Fibroblast of mammary gland (primary cell): ENCODE data around the gene SPTAN1.

Source experiments
- DNase-seq: peaks from one replicate; pipeline ENCODE4 v3.0.0-alpha.2; 2010; ENCODE audit warnings: low read depth
- H3K4me3 ChIP-seq: 2 replicates; pipeline ENCODE4 v1.5.1; 2011; ENCODE audit warnings: low read depth, mild to moderate bottlenecking, low read length, moderate library complexity; ENCODE audit not compliant: control insufficient read depth
- CTCF ChIP-seq: conservative IDR thresholded peaks from 2 replicates; pipeline ENCODE4 v1.5.1; 2011; ENCODE audit warnings: low read depth, low read length, inconsistent platforms; ENCODE audit not compliant: control insufficient read depth, insufficient read depth

SPTAN1 gene

GRCh38 chr9:128595471-128595870 is 43.1 kb downstream of the SPTAN1 start:
- no peak overlapping the region for H3K4me3 ChIP-seq
- DNase-seq: no peak
- TF ChIP-seq CTCF: no peak

- no peak overlapping the region for H3K4me3 ChIP-seq
- no peak for TF ChIP-seq CTCF
- DNase-seq: no peak
These were observed 47.7 kb downstream of the SPTAN1 start for GRCh38 chr9:128600099-128600498.

DNA sequence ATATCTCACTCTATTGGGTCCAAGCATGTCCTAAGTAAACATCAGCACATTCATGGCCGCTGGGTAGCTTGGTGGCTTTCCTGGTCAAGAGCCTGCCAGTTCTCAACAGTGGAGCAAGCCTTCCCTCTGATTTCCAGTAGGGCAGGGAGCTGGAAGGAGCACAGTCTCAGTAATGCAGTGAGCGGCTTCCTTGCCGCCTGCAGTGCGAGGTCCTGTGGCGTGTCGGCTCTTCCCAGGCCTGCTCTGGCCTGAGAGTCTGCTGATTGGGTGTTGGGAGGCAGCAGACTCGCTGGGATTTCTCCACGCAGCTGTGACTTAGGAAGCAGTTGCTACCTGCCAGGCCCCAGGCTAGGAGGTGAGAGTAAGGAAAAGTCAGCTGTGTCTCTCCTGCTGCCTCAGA is 51.3 kb downstream of the SPTAN1 start:
- DNase-seq: no peak
- no peak for TF ChIP-seq CTCF
- no peak overlapping the region for H3K4me3 ChIP-seq

- H3K4me3 ChIP-seq: no peak overlapping the region
- no peak for TF ChIP-seq CTCF
- DNase-seq: peak; percentile 71
These were observed 55.4 kb downstream of the SPTAN1 start for GRCh38 chr9:128607642-128608350.

GRCh38 chr9:128610897-128611296 is 58.5 kb downstream of the SPTAN1 start:
- no peak for TF ChIP-seq CTCF
- no peak for DNase-seq
- no peak overlapping the region for H3K4me3 ChIP-seq

- H3K4me3 ChIP-seq: no peak overlapping the region
- no peak for DNase-seq
- no peak for TF ChIP-seq CTCF
These were observed 59.4 kb downstream of the SPTAN1 start for GRCh38 chr9:128611600-128612394.
